HG03442 (cell line): ENCODE results near the gene EVI2B.
"Not testable (repeated sequence)": the region's sequence is repeated elsewhere in the genome, so short reads cannot be mapped to it uniquely, and the experiment has no call there.

ENCODE experiments used
- ATAC-seq: cut with Tn5 transposase; IDR thresholded peaks from one replicate; pipeline ENCODE4 v1.9.1; 2021; ENCODE audit warnings: mild to moderate bottlenecking, moderate library complexity; ENCODE audit not compliant: unreplicated experiment

The EVI2B gene

DNA sequence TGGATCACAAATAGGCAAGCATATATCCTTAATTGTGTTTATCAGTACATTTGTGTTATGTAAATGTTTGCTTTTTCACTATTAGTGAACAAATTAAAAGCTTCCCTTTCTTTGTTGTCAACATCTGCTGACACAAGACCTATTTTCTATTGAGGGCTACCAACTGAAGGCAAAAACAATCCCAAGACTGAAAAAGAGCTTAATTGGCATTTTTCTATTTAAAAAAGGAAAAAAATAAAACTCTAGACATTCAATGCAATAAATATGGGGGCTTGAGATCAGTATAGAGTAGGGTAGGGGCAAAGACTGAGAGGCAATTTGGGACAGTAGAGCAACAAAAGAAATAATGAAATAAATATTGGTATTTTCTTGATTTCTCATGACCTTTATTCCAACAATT lies 41.1 kb downstream of the EVI2B start:
- ATAC-seq, result no peak

DNA sequence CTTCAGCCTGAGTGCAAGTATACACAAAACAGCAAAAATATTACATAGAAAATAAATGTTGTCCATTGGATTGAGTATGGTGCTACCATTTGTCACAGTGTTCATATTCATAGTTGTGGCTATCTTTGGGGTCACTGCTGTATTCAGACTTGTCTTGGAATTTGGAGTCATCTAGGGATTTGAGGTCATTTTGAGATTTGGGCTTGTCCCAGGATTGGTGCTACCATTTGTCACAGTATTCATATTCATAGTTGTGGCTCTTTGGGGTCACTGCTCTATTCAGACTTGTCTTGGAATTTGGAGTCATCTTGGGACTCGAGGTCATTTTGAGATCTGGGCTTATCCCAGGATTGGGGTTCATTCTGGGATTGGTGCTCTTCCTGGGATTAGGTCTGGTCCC lies 41.6 kb downstream of the EVI2B start:
- ATAC-seq, result no peak

DNA sequence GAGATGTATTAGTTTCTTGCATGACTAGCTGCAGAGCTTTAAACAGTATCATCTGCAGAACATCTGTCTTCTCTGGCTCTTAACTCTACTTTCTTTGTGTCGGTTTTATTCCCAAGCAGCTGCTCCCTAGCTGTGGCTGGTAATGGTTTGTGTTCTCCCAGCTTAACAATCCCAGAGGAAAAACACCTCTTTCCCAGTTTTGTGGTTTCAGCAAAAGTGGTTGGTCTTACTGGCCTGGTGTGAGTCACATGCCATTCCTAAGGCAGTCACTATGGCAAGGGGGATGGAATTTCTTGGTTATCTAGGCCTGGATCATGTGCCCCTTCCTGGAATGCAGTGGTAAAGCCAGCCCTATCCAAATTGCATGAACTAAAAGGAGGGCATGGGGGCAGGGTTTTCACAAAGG lies 44.3 kb downstream of the EVI2B start:
- ATAC-seq, result no peak

GRCh38 chr17:31269036-31269577 lies 44.7 kb downstream of the EVI2B start:
- ATAC-seq, result no peak

GRCh38 chr17:31266042-31266441 lies 47.8 kb downstream of the EVI2B start:
- no peak for ATAC-seq

- not testable (repeated sequence) for ATAC-seq
Measured at GRCh38 chr17:31262923-31263322, 50.9 kb downstream of the EVI2B start.

DNA sequence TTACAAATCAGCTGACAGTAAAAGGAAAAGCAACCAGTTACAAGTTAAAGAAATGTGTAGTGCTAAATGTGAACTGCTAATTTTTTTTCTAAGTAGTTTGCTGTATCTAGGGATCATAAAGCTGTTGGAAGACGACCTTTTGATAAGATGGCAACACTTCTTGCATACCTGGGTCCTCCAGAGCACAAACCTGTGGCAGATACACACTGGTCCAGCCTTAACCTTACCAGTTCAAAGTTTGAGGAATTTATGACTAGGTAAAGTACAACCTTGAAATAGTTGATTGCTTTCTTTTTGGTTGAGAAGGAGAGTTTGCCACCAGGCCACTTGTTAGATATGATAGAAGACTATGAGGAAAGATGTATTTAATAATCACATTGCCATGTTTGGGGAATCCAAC lies 52.3 kb downstream of the EVI2B start:
- no peak for ATAC-seq

DNA sequence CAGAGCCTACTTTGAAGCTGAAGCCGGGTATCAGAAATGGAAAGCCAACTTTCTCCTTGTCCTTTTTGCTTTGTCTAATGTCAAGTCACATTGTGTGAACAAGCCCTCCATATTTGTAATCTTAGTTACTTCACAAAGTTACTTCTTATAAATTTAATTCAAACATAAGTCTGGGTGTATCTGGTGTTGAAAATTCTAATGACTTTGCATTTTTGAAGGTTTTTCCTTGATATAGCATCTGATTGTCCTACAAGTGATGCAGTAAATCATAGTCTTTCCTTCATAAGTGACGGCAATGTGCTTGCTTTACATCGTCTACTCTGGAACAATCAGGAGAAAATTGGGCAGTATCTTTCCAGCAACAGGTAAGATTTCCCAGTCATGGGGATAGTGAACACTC lies 53.7 kb downstream of the EVI2B start:
- ATAC-seq, result no peak

GRCh38 chr17:31256936-31257335 lies 56.9 kb downstream of the EVI2B start:
- ATAC-seq, result no peak

DNA sequence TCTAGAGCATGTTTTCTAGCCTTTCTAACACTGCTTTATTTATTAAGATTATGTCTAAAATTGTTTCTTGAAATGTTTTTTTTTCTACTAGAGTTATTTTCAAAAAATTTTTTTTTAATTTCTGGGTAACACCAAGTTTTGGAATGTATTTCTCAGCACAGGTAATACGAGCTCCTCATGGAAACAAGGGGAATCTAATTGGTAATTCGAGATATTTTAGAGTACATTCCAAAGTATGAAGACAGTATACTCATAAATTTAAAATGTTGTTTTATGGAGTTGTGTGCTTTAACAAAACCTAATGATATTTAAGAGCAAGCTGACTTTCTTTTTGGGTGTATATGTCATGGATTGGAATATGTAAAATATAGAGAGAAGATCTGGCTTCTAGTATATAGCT lies 59.2 kb downstream of the EVI2B start:
- ATAC-seq, result no peak
